Muscle of leg (tissue), 9 donors: ENCODE measurements around the gene DNAJB13. TPM values are rescaled to one million over a fixed set of nuclear protein-coding genes. Genes with fewer than 3 reads are reported as not detected.

ENCODE experiments used
- polyA plus RNA-seq, 8 donors: library from polyadenylated mRNA; unstranded; fragments of 120-200 nt; gene quantifications; one replicate each; pipeline versions ENCODE4 v1.2.1 to v1.2.3, GENCODE V29; 2013; ENCODE audit warnings: inconsistent platforms in 1 of 8, low replicate concordance in 1 of 8; ENCODE audit not compliant: insufficient read length in 8 of 8, insufficient read depth in 1 of 8
- total RNA-seq: library from RNA; stranded (reverse); fragments of 120-200 nt; gene quantifications from one replicate; pipeline ENCODE4 v1.2.4, GENCODE V29; 2013

The DNAJB13 gene
- total and polyA plus RNA-seq, 9 donors, result 0.18 to 0.80 (median 0.38) TPM

Other genes with a start within 250 kb of the DNAJB13 start
- gene RAB6A, start 190.0 kb upstream of the DNAJB13 start, total RNA-seq, result 75.3 TPM
- gene RAB6A, start 190.0 kb upstream of the DNAJB13 start, polyA plus RNA-seq, result 100 to 1,000 TPM in 3 of 8 donors, 10 to 100 TPM in 5; 69.3 to 112 (median 95.0) TPM
- 38.7 TPM for gene MRPL48, start 163.2 kb upstream of the DNAJB13 start, total RNA-seq
- gene MRPL48, start 163.2 kb upstream of the DNAJB13 start, polyA plus RNA-seq, result 10 to 100 TPM; 31.8 to 48.8 (median 39.6) TPM
- 89.1 TPM for gene COA4, start 74.2 kb upstream of the DNAJB13 start, total RNA-seq
- 10 to 100 TPM; 69.6 to 86.4 (median 78.3) TPM for gene COA4, start 74.2 kb upstream of the DNAJB13 start, polyA plus RNA-seq
- 23.6 TPM for gene PAAF1, start 74.0 kb upstream of the DNAJB13 start, total RNA-seq
- gene PAAF1, start 74.0 kb upstream of the DNAJB13 start, polyA plus RNA-seq, result 10 to 100 TPM; 21.5 to 53.4 (median 32.5) TPM
- 18.0 TPM for gene UCP2, start 31.8 kb downstream of the DNAJB13 start, total RNA-seq
- gene UCP2, start 31.8 kb downstream of the DNAJB13 start, polyA plus RNA-seq, result 100 to 1,000 TPM; 152 to 212 (median 185) TPM
- gene UCP3, start 58.1 kb downstream of the DNAJB13 start, total RNA-seq, result 2.0 TPM
- 1 to 10 TPM; 1.2 to 7.7 (median 3.4) TPM for gene UCP3, start 58.1 kb downstream of the DNAJB13 start, polyA plus RNA-seq
- 14.5 TPM for gene C2CD3, start 220.0 kb downstream of the DNAJB13 start, total RNA-seq
- 10 to 100 TPM; 15.5 to 25.8 (median 19.5) TPM for gene C2CD3, start 220.0 kb downstream of the DNAJB13 start, polyA plus RNA-seq
- 27.1 TPM for gene PPME1, start 220.3 kb downstream of the DNAJB13 start, total RNA-seq
- 10 to 100 TPM; 40.3 to 48.1 (median 44.0) TPM for gene PPME1, start 220.3 kb downstream of the DNAJB13 start, polyA plus RNA-seq